Measurements from ENCODE around the gene PARP12. TPM values are rescaled to one million over a fixed set of nuclear protein-coding genes. Genes with fewer than 3 reads are reported as not detected.

PARP12 gene
- total and polyA plus RNA-seq, 2 of the 8 experiments (the other 6 are each of a cell fraction or from before 2014, with no cell fraction given) = 9.0 to 21.5 TPM

GRCh38 chr7:140055833-140056232 is 6.9 kb downstream of the PARP12 start (continued):
- no peak for TF ChIP-seq RNF2 (IDR thresholded peaks at IDR 0.05; ENCODE audit: borderline replicate concordance, low read depth, low read length, missing control alignments, poor library complexity, severe bottlenecking)
- TF ChIP-seq SAP30 (IDR thresholded peaks at IDR 0.05; ENCODE audit: insufficient read depth, insufficient replicate concordance, low read length) = no peak
- TF ChIP-seq KDM5A (IDR thresholded peaks at IDR 0.05; ENCODE audit: low read length) = no peak
- TF ChIP-seq CHD7 (IDR thresholded peaks at IDR 0.05; ENCODE audit: insufficient replicate concordance, low read length) = no peak

All from H1 (cell line).